K562 (cell line): ENCODE data around the gene ZNF586. TPM values are rescaled to one million over a fixed set of nuclear protein-coding genes. Genes with fewer than 3 reads are reported as not detected.
A peak's percentile ranks its signal among the peaks of the same experiment; 100 is the strongest.

Experiments used
- ATF1 ChIP-seq, 2 experiments: fragments of 450-650 bp in 1 of 2; IDR thresholded peaks; 2 replicates each; pipeline ENCODE4 v1.6.1; 2016; ENCODE audit warnings: missing compliant biosample characterization in 1 of 2, missing genetic modification characterization in 1 of 2
- CCAR2 ChIP-seq: fragments of 200-400 bp; formaldehyde crosslinking; IDR thresholded peaks from 2 replicates; pipeline ENCODE4 v1.6.1; 2017; ENCODE audit warnings: mild to moderate bottlenecking, low read depth, low read length
- GTF2A2 ChIP-seq: IDR thresholded peaks from 2 replicates; pipeline ENCODE4 v1.6.1; 2016; ENCODE audit warnings: mild to moderate bottlenecking, missing genetic modification characterization, missing compliant biosample characterization
- NCOA2 ChIP-seq, 2 experiments: fragments of 450-650 bp; IDR thresholded peaks; 2 replicates each; pipeline ENCODE4 v1.6.1; 2018; ENCODE audit warnings: mild to moderate bottlenecking in 2 of 2, moderate library complexity in 1 of 2; ENCODE audit not compliant: partially characterized antibody in 2 of 2
- NFIC ChIP-seq: fragments of 450-650 bp; IDR thresholded peaks from 2 replicates; pipeline ENCODE4 v1.6.1; 2017; ENCODE audit warnings: mild to moderate bottlenecking, inconsistent platforms
- NFYB ChIP-seq: IDR thresholded peaks from 2 replicates; pipeline ENCODE4 v1.6.1; 2011; ENCODE audit warnings: mild to moderate bottlenecking, moderate library complexity; ENCODE audit not compliant: insufficient read length; ENCODE audit errors: extremely low read depth
- PHF8 ChIP-seq: fragments of 200-600 bp; sonication (generic); IDR thresholded peaks from 2 replicates; pipeline ENCODE4 v1.6.1; 2012; ENCODE audit warnings: mixed run types, mild to moderate bottlenecking, inconsistent platforms, low read length, moderate library complexity, borderline replicate concordance
- PYGO2 ChIP-seq: fragments of 450-650 bp; IDR thresholded peaks from 2 replicates; pipeline ENCODE4 v1.6.1; 2016; ENCODE audit warnings: mild to moderate bottlenecking, missing genetic modification characterization, moderate library complexity, missing compliant biosample characterization
- SIX5 ChIP-seq, 2 experiments: IDR thresholded peaks; 2 replicates each; pipeline ENCODE4 v1.6.1; 2011; ENCODE audit warnings: low read length in 2 of 2, borderline replicate concordance in 1 of 2, low read depth in 1 of 2, mild to moderate bottlenecking in 1 of 2, moderate library complexity in 1 of 2; ENCODE audit not compliant: insufficient read depth in 1 of 2
- STAT5A ChIP-seq: IDR thresholded peaks from 2 replicates; pipeline ENCODE4 v1.6.1; 2012; ENCODE audit warnings: low read length, inconsistent platforms, borderline replicate concordance
- TAF7 ChIP-seq: fragments of 450-650 bp; IDR thresholded peaks from 2 replicates; pipeline ENCODE4 v1.6.1; 2016; ENCODE audit warnings: missing genetic modification characterization, missing compliant biosample characterization
- ZFPM2 ChIP-seq: fragments of 250-450 bp; sonication (Bioruptor Pico); IDR thresholded peaks from 2 replicates; pipeline ENCODE4 v1.5.1; 2022; ENCODE audit warnings: mild to moderate bottlenecking
- ZNF143 ChIP-seq: sonication (generic); formaldehyde crosslinking; IDR thresholded peaks from 2 replicates; pipeline ENCODE4 v1.9.0; 2022; ENCODE audit warnings: mild to moderate bottlenecking, missing genetic modification reagents
- ZNF24 ChIP-seq: fragments of 450-650 bp; IDR thresholded peaks from 2 replicates; pipeline ENCODE4 v1.6.1; 2016
- ZNF263 ChIP-seq: sonication (generic); formaldehyde crosslinking; IDR thresholded peaks from 2 replicates; pipeline ENCODE4 v1.8.0; 2022; ENCODE audit warnings: mild to moderate bottlenecking, missing genetic modification reagents, borderline replicate concordance
- ZNF507 ChIP-seq: conservative IDR thresholded peaks from 2 replicates; pipeline ENCODE4 v1.6.1; 2017; ENCODE audit warnings: missing genetic modification characterization, missing compliant biosample characterization
- polyA plus RNA-seq, 8 experiments: library from polyadenylated mRNA; depleted of rRNA in 4 of 8; stranded (reverse) in 5 of 8; unstranded in 3 of 8; fragments of >200 nt; fragmentation: Nextera tagmentation in 2 of 8; fragmentation: Illumina TruSeq in 1 of 8; extraction: Ambion mirVana in 2 of 8; extraction: Trizol in 1 of 8; gene quantifications; 2 replicates each; pipeline versions ENCODE4 v1.2.1 to v1.2.3, GENCODE V29; 2011 to 2014; ENCODE audit warnings: inconsistent platforms in 1 of 8, missing spikeins in 1 of 8
- total RNA-seq, 7 experiments: library from RNA; depleted of rRNA in 6 of 7; stranded (reverse); fragments of >200 nt in 6 of 7; fragmentation: Illumina TruSeq in 2 of 7; extraction: Trizol in 2 of 7; gene quantifications; 2 replicates each; pipeline versions ENCODE4 v1.2.1 to v1.2.3, GENCODE V29; 2011 to 2021; ENCODE audit warnings: low replicate concordance in 1 of 7
- TF ChIP-seq, protein P1 (sequence below): sonication (generic); formaldehyde crosslinking; IDR thresholded peaks from 2 replicates; pipeline ENCODE4 v1.8.0; 2022; ENCODE audit warnings: mild to moderate bottlenecking, missing genetic modification reagents
- TF ChIP-seq, protein P2 (sequence below): fragments of 450-650 bp; IDR thresholded peaks from 2 replicates; pipeline ENCODE4 v1.6.1; 2017; ENCODE audit warnings: antibody characterized with exemption, mild to moderate bottlenecking
- TF ChIP-seq, protein P3 (sequence below): fragments of 250-450 bp; sonication (Bioruptor Pico); IDR thresholded peaks from 2 replicates; pipeline ENCODE4 v1.9.0; 2021; ENCODE audit warnings: mild to moderate bottlenecking, inconsistent platforms
- TF ChIP-seq, protein P4 (sequence below): sonication (generic); formaldehyde crosslinking; IDR thresholded peaks from 2 replicates; pipeline ENCODE4 v1.9.0; 2022; ENCODE audit warnings: mild to moderate bottlenecking, missing genetic modification reagents

ZNF586 gene
- total and polyA plus RNA-seq, 9 of the 15 experiments (the other 6 are each of a cell fraction or from before 2014, with no cell fraction given), result 2.5 to 12.6 (median 8.4) TPM

DNA sequence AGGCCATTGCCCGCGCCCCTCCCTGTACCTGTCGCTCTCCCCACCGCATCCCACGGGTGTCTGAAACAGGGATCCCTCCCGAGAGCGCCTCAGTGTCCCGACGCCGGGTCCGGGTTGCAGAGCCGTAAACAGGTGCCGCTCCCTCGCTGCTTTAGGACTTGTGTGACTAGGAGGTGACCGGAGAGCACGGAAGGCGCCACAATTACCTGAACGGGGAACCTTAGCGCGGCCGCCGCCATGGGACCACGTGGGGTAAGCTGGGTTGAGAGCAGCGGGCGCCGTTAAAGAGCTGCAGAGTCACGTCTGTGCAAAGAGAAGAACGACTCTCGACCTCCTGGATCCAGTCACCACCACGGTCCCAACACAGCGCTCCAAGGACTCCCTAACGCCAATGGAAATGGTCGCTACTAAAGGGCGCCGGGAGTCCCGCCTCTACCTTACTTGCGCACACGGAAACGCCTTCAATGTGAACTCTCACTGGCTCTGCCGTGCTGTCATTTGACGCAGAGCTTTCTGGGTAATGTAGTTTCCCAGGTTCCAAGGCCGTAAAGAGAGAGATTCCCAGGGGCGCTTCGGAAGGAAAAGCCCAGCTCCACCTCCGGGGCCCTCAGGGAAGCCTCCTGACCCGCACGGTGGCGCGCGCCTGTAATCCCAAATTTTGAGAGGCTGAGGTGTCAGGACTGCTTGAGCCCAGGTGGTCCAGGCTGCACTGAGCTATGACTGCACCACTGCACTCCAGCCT lies 45.2 kb downstream of the ZNF586 start, which contains the start of gene ZNF552 (continued):
- TF ChIP-seq ZNF24 (no peak), NCOA2 (IDR thresholded peaks at IDR 0.05; ENCODE audit: partially characterized antibody in 2 of 2) (no peak), CCAR2 (no peak), STAT5A (no peak), NFYB (peak; percentile 56), ZNF263 (CRISPR knock-in tag) (no peak), ATF1 (CRISPR knock-in tag; IDR thresholded peaks at IDR 0.05) (no peak), ATF1 (tag; IDR thresholded peaks at IDR 0.05) (peak; percentile 95), ZNF507 (tag) (no peak), TAF7 (no peak), SIX5 (IDR thresholded peaks at IDR 0.05; ENCODE audit: borderline replicate concordance in 1 of 2, insufficient read depth in 1 of 2, low read depth in 1 of 2, low read length in 2 of 2) (peak; percentile 81 to 89; a peak in 3 of 4 replicates), GTF2A2 (tag) (no peak), PHF8 (peak; percentile 75; the same call in 1 of the 2 replicates), ZFPM2 (CRISPR knock-in tag) (no peak), PYGO2 (tag) (no peak), NFIC (peak; percentile 35; the same call in 1 of the 2 replicates), ZNF143 (CRISPR knock-in tag) (peak; percentile 92)
- TF ChIP-seq, protein P1, sequence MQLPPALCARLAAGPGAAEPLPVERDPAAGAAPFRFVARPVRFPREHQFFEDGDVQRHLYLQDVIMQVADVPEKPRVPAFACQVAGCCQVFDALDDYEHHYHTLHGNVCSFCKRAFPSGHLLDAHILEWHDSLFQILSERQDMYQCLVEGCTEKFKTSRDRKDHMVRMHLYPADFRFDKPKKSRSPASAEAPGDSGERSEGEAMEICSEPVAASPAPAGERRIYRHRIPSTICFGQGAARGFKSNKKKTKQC (CRISPR knock-in tag), result peak; percentile 59; the same call in 1 of the 2 replicates
- TF ChIP-seq, protein P2, sequence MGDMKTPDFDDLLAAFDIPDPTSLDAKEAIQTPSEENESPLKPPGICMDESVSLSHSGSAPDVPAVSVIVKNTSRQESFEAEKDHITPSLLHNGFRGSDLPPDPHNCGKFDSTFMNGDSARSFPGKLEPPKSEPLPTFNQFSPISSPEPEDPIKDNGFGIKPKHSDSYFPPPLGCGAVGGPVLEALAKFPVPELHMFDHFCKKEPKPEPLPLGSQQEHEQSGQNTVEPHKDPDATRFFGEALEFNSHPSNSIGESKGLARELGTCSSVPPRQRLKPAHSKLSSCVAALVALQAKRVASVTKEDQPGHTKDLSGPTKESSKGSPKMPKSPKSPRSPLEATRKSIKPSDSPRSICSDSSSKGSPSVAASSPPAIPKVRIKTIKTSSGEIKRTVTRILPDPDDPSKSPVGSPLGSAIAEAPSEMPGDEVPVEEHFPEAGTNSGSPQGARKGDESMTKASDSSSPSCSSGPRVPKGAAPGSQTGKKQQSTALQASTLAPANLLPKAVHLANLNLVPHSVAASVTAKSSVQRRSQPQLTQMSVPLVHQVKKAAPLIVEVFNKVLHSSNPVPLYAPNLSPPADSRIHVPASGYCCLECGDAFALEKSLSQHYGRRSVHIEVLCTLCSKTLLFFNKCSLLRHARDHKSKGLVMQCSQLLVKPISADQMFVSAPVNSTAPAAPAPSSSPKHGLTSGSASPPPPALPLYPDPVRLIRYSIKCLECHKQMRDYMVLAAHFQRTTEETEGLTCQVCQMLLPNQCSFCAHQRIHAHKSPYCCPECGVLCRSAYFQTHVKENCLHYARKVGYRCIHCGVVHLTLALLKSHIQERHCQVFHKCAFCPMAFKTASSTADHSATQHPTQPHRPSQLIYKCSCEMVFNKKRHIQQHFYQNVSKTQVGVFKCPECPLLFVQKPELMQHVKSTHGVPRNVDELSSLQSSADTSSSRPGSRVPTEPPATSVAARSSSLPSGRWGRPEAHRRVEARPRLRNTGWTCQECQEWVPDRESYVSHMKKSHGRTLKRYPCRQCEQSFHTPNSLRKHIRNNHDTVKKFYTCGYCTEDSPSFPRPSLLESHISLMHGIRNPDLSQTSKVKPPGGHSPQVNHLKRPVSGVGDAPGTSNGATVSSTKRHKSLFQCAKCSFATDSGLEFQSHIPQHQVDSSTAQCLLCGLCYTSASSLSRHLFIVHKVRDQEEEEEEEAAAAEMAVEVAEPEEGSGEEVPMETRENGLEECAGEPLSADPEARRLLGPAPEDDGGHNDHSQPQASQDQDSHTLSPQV, result no peak
- TF ChIP-seq, protein P3, sequence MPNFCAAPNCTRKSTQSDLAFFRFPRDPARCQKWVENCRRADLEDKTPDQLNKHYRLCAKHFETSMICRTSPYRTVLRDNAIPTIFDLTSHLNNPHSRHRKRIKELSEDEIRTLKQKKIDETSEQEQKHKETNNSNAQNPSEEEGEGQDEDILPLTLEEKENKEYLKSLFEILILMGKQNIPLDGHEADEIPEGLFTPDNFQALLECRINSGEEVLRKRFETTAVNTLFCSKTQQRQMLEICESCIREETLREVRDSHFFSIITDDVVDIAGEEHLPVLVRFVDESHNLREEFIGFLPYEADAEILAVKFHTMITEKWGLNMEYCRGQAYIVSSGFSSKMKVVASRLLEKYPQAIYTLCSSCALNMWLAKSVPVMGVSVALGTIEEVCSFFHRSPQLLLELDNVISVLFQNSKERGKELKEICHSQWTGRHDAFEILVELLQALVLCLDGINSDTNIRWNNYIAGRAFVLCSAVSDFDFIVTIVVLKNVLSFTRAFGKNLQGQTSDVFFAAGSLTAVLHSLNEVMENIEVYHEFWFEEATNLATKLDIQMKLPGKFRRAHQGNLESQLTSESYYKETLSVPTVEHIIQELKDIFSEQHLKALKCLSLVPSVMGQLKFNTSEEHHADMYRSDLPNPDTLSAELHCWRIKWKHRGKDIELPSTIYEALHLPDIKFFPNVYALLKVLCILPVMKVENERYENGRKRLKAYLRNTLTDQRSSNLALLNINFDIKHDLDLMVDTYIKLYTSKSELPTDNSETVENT (CRISPR knock-in tag), result 0 out of 2 replicates have a peak, but pooled peaks have one; percentile 7
- TF ChIP-seq, protein P4, sequence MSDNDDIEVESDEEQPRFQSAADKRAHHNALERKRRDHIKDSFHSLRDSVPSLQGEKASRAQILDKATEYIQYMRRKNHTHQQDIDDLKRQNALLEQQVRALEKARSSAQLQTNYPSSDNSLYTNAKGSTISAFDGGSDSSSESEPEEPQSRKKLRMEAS (CRISPR knock-in tag), result peak; percentile 79
